GM23338 (cell line): ENCODE results near the gene PPP2R2B. TPM values are rescaled to one million over a fixed set of nuclear protein-coding genes. Genes with fewer than 3 reads are reported as not detected.

Experiments
- ATAC-seq: fragments of 200-7000 bp; cut with Tn5 transposase; 3 replicates; pipeline ENCODE4 v1.9.1; 2020
- DNase-seq: peaks from one replicate; pipeline ENCODE4 v3.0.0-alpha.2; 2015; ENCODE audit warnings: low spot score
- H2AFZ ChIP-seq: fragments of 200-600 bp; sonication (generic); 2 replicates; pipeline ENCODE4 v1.8.0; 2016; ENCODE audit warnings: antibody characterized with exemption, mild to moderate bottlenecking, moderate library complexity
- H3F3A ChIP-seq: fragments of 200-600 bp; sonication (generic); replicated peaks from 2 replicates; pipeline ENCODE4 v1.8.0; 2017; ENCODE audit warnings: antibody characterized with exemption, mixed run types, low read depth
- H3K27ac ChIP-seq: fragments of 200-600 bp; sonication (generic); 2 replicates; pipeline ENCODE4 v1.6.1; 2016; ENCODE audit warnings: low read depth
- H3K27me3 ChIP-seq: fragments of 200-600 bp; sonication (generic); 2 replicates; pipeline ENCODE4 v1.8.0; 2016; ENCODE audit warnings: mild to moderate bottlenecking, mixed run types, moderate library complexity; ENCODE audit not compliant: insufficient read depth
- H3K36me3 ChIP-seq: fragments of 200-600 bp; sonication (generic); 2 replicates; pipeline ENCODE4 v1.8.0; 2016; ENCODE audit warnings: mild to moderate bottlenecking; ENCODE audit not compliant: insufficient read depth
- H3K4me1 ChIP-seq: fragments of 200-600 bp; sonication (generic); 2 replicates; pipeline ENCODE4 v1.8.0; 2016; ENCODE audit warnings: mild to moderate bottlenecking, moderate library complexity; ENCODE audit not compliant: insufficient read depth
- H3K4me2 ChIP-seq: fragments of 200-600 bp; sonication (generic); 2 replicates; pipeline ENCODE4 v1.7.1; 2017; ENCODE audit warnings: mixed run types
- H3K4me3 ChIP-seq: fragments of 200-600 bp; sonication (generic); 2 replicates; pipeline ENCODE4 v1.6.1; 2016; ENCODE audit warnings: mixed run types
- H3K79me2 ChIP-seq: fragments of 200-600 bp; sonication (generic); replicated peaks from 2 replicates; pipeline ENCODE4 v1.8.0; 2017; ENCODE audit warnings: mild to moderate bottlenecking; ENCODE audit not compliant: insufficient read depth
- H3K9me2 ChIP-seq: fragments of 200-600 bp; sonication (generic); 2 replicates; pipeline ENCODE4 v1.8.0; 2017; ENCODE audit not compliant: insufficient read depth
- H4K20me1 ChIP-seq: fragments of 200-600 bp; sonication (generic); replicated peaks from 2 replicates; pipeline ENCODE4 v1.8.0; 2017; ENCODE audit warnings: mild to moderate bottlenecking; ENCODE audit not compliant: insufficient read depth
- H3K27ac Mint-ChIP-seq: 2 replicates; pipeline ENCODE4 v1.8.0; 2020; ENCODE audit warnings: inconsistent platforms, mild to moderate bottlenecking, moderate library complexity, mixed read lengths
- H3K27me3 Mint-ChIP-seq: 3 replicates; pipeline ENCODE4 v1.8.0; 2022; ENCODE audit warnings: low read depth, mild to moderate bottlenecking, moderate library complexity, mixed read lengths, inconsistent platforms; ENCODE audit not compliant: insufficient read depth, poor library complexity
- H3K36me3 Mint-ChIP-seq: 3 replicates; pipeline ENCODE4 v1.8.0; 2021; ENCODE audit warnings: low read depth, mild to moderate bottlenecking, inconsistent platforms, moderate library complexity, mixed read lengths
- H3K4me1 Mint-ChIP-seq: 3 replicates; pipeline ENCODE4 v1.8.0; 2020; ENCODE audit warnings: mild to moderate bottlenecking, inconsistent platforms, mixed read lengths
- H3K4me3 Mint-ChIP-seq: 3 replicates; pipeline ENCODE4 v1.8.0; 2021; ENCODE audit warnings: moderate library complexity, mild to moderate bottlenecking, inconsistent platforms, mixed read lengths
- H3K9me3 Mint-ChIP-seq: 3 replicates; pipeline ENCODE4 v1.8.0; 2020; ENCODE audit warnings: moderate library complexity, mild to moderate bottlenecking, inconsistent platforms, mixed read lengths
- CREB1 ChIP-seq: fragments of 250-450 bp; sonication (Bioruptor Pico); IDR thresholded peaks from 2 replicates; pipeline ENCODE4 v1.5.0; 2020; ENCODE audit warnings: low read depth, mild to moderate bottlenecking, moderate library complexity
- ETS1 ChIP-seq: IDR thresholded peaks from 2 replicates; pipeline ENCODE4 v1.6.1; 2016; ENCODE audit warnings: antibody characterized with exemption
- EZH2 ChIP-seq: fragments of 200-600 bp; sonication (generic); IDR thresholded peaks from one replicate; pipeline ENCODE4 v1.8.0; 2017; ENCODE audit warnings: antibody characterized with exemption, mild to moderate bottlenecking, low read depth; ENCODE audit not compliant: unreplicated experiment
- JUNB ChIP-seq: IDR thresholded peaks from one replicate; pipeline ENCODE4 v1.6.1; 2016; ENCODE audit warnings: antibody characterized with exemption; ENCODE audit not compliant: unreplicated experiment
- NANOG ChIP-seq: IDR thresholded peaks from 2 replicates; pipeline ENCODE4 v1.6.1; 2016; ENCODE audit warnings: antibody characterized with exemption, borderline replicate concordance
- POLR2AphosphoS5 ChIP-seq: IDR thresholded peaks from 2 replicates; pipeline ENCODE4 v1.6.1; 2016; ENCODE audit warnings: antibody characterized with exemption, low read depth
- REST ChIP-seq: IDR thresholded peaks from one replicate; pipeline ENCODE4 v1.6.1; 2018; ENCODE audit warnings: antibody characterized with exemption; ENCODE audit not compliant: unreplicated experiment
- ZNF331 ChIP-seq: fragments of 250-450 bp; sonication (Bioruptor Pico); IDR thresholded peaks from 2 replicates; pipeline ENCODE4 v1.5.0; 2020; ENCODE audit warnings: low read depth, mild to moderate bottlenecking, moderate library complexity
- polyA plus RNA-seq: library from polyadenylated mRNA; unstranded; fragments of >200 nt; fragmentation: Nextera tagmentation; extraction: Ambion mirVana; gene quantifications from 2 replicates; pipeline ENCODE4 v1.2.1, GENCODE V29; 2016
- total RNA-seq: library from RNA; depleted of rRNA; stranded (reverse); fragments of >200 nt; shearing (Covaris generic); gene quantifications from 2 replicates; pipeline ENCODE4 v1.2.3, GENCODE V29; 2014

PPP2R2B gene
- total and polyA plus RNA-seq, 2 experiments from 2014 or later = 21.3 to 33.9 TPM

- TF ChIP-seq REST (no peak), CREB1 (CRISPR knock-in tag) (no peak), EZH2 (no peak), NANOG (no peak)
Observed at GRCh38 chr5:146893991-146894390, 15.4 kb upstream of the PPP2R2B start (continued).

- no peaks in the 10 kb centered on the region for H3K9me2 ChIP-seq
- ATAC-seq (no peak), DNase-seq (no peak)
- no peaks in the 10 kb centered on the region for H3F3A ChIP-seq
- peaks cover 34% of the 10 kb centered on the region for H3K4me1 Mint-ChIP-seq
- no peak overlapping the region for H3K27ac Mint-ChIP-seq
- H3K27me3 Mint-ChIP-seq = peaks cover 4% of the 10 kb centered on the region
- no peaks in the 10 kb centered on the region for H3K36me3 ChIP-seq
- H3K79me2 ChIP-seq = no peaks in the 10 kb centered on the region
- no peak overlapping the region for H2AFZ ChIP-seq
- no peaks in the 10 kb centered on the region for H3K27me3 ChIP-seq
- TF ChIP-seq CREB1 (CRISPR knock-in tag) (no peak), POLR2AphosphoS5 (no peak), JUNB (no peak), ETS1 (no peak), ZNF331 (CRISPR knock-in tag) (no peak), NANOG (no peak), REST (no peak)
- no peaks in the 10 kb centered on the region for H4K20me1 ChIP-seq
- peaks cover 1% of the 10 kb centered on the region; the same call in 2 of the 3 replicates for H3K36me3 Mint-ChIP-seq
- H3K4me3 ChIP-seq = no peak overlapping the region
- H3K4me3 Mint-ChIP-seq = no peak overlapping the region
- H3K4me2 ChIP-seq = no peak overlapping the region
- no peak overlapping the region for H3K27ac ChIP-seq
- H3K9me3 Mint-ChIP-seq = peaks cover 11% of the 10 kb centered on the region; the same call in 2 of the 3 replicates
- peaks cover 32% of the 10 kb centered on the region for H3K4me1 ChIP-seq
Observed at GRCh38 chr5:146892231-146892630, 13.7 kb upstream of the PPP2R2B start.
